GM15510 (cell line): ENCODE data around the gene PLCB4.

Experiments
- POLR2A ChIP-seq: IDR thresholded peaks from 3 replicates; pipeline ENCODE4 v1.6.1; 2011; ENCODE audit warnings: borderline replicate concordance; ENCODE audit not compliant: insufficient read length; ENCODE audit errors: extremely low read depth

Gene PLCB4

GRCh38 chr20:9068841-9069663 is at the start of gene PLCB4:
PLCB4 (plus strand) TSS chr20:9069087; CDS start chr20:9307815, 238,728 bp downstream.
- no peak for TF ChIP-seq POLR2A

GRCh38 chr20:9019833-9020232 is 49.1 kb upstream of the PLCB4 start:
- no peak for TF ChIP-seq POLR2A

GRCh38 chr20:9021216-9021615 is 47.7 kb upstream of the PLCB4 start:
- TF ChIP-seq POLR2A, result no peak

GRCh38 chr20:9021699-9022098 is 47.2 kb upstream of the PLCB4 start:
- TF ChIP-seq POLR2A, result no peak

GRCh38 chr20:9022376-9022775 is 46.5 kb upstream of the PLCB4 start:
- TF ChIP-seq POLR2A, result no peak

- no peak for TF ChIP-seq POLR2A
Measured at GRCh38 chr20:9024606-9025005, 44.3 kb upstream of the PLCB4 start.

- TF ChIP-seq POLR2A, result no peak
Measured at GRCh38 chr20:9025011-9025410, 43.9 kb upstream of the PLCB4 start.

GRCh38 chr20:9025643-9026042 is 43.2 kb upstream of the PLCB4 start:
- no peak for TF ChIP-seq POLR2A

GRCh38 chr20:9027626-9028025 is 41.3 kb upstream of the PLCB4 start:
- TF ChIP-seq POLR2A, result no peak

- TF ChIP-seq POLR2A, result no peak
Measured at GRCh38 chr20:9028419-9028818, 40.5 kb upstream of the PLCB4 start.

GRCh38 chr20:9031991-9032390 is 36.9 kb upstream of the PLCB4 start:
- TF ChIP-seq POLR2A, result no peak

GRCh38 chr20:9032758-9033157 is 36.1 kb upstream of the PLCB4 start:
- no peak for TF ChIP-seq POLR2A

GRCh38 chr20:9035126-9035525 is 33.8 kb upstream of the PLCB4 start:
- TF ChIP-seq POLR2A, result no peak

GRCh38 chr20:9036593-9036992 is 32.3 kb upstream of the PLCB4 start:
- TF ChIP-seq POLR2A, result no peak

GRCh38 chr20:9038791-9039535 is 29.9 kb upstream of the PLCB4 start:
- no peak for TF ChIP-seq POLR2A

GRCh38 chr20:9040863-9041524 is 27.9 kb upstream of the PLCB4 start:
- no peak for TF ChIP-seq POLR2A

- TF ChIP-seq POLR2A, result no peak
Measured at GRCh38 chr20:9043364-9043763, 25.5 kb upstream of the PLCB4 start.
